ENCODE data around the gene ACO1.

GRCh38 chr9:32349013-32349412, 35.4 kb upstream of the ACO1 start:
- TF ChIP-seq POLR2A (IDR thresholded peaks at IDR 0.05) (no peak), CTCF (IDR thresholded peaks at IDR 0.05) (no peak)
